ENCODE data around the gene KRTAP10-9.
"Not testable (repeated sequence)": the region's sequence is repeated elsewhere in the genome, so short reads cannot be mapped to it uniquely, and the experiment has no call there.

KRTAP10-9 gene

GRCh38 chr21:44595524-44595923 is 31.4 kb upstream of the KRTAP10-9 start:
- DNase-seq (ENCODE audit: low spot score): no peak

GRCh38 chr21:44596068-44596725 is 30.7 kb upstream of the KRTAP10-9 start:
- no peak for DNase-seq (ENCODE audit: low spot score)

GRCh38 chr21:44598061-44598460 is 28.8 kb upstream of the KRTAP10-9 start:
- DNase-seq (ENCODE audit: low spot score): no peak

GRCh38 chr21:44599264-44600029 is 27.4 kb upstream of the KRTAP10-9 start:
- DNase-seq (ENCODE audit: low spot score): no peak

GRCh38 chr21:44600118-44600978 is 26.5 kb upstream of the KRTAP10-9 start, which contains the start of gene KRTAP10-7:
KRTAP10-7 (plus strand) TSS chr21:44600597; CDS start chr21:44600622, 25 bp downstream.
- DNase-seq (ENCODE audit: low spot score): not testable (repeated sequence)

GRCh38 chr21:44601091-44601490 is 25.8 kb upstream of the KRTAP10-9 start:
- DNase-seq (ENCODE audit: low spot score): not testable (repeated sequence)

GRCh38 chr21:44601596-44602462 is 25.1 kb upstream of the KRTAP10-9 start:
- DNase-seq (ENCODE audit: low spot score): no peak

GRCh38 chr21:44602463-44602850 is 24.4 kb upstream of the KRTAP10-9 start:
- DNase-seq (ENCODE audit: low spot score): no peak

- DNase-seq (ENCODE audit: low spot score): no peak
Measured at GRCh38 chr21:44603109-44603875, 23.6 kb upstream of the KRTAP10-9 start.

GRCh38 chr21:44603911-44604310 is 23.0 kb upstream of the KRTAP10-9 start:
- no peak for DNase-seq (ENCODE audit: low spot score)

GRCh38 chr21:44606495-44606894 is 20.4 kb upstream of the KRTAP10-9 start:
- DNase-seq (ENCODE audit: low spot score): no peak

- no peak for DNase-seq (ENCODE audit: low spot score)
Measured at GRCh38 chr21:44609193-44609592, 17.7 kb upstream of the KRTAP10-9 start.

- DNase-seq (ENCODE audit: low spot score): not testable (repeated sequence)
Measured at GRCh38 chr21:44610157-44610843, 16.6 kb upstream of the KRTAP10-9 start.

GRCh38 chr21:44611551-44611950 is 15.3 kb upstream of the KRTAP10-9 start:
- no peak for DNase-seq (ENCODE audit: low spot score)

GRCh38 chr21:44612029-44612486 is 14.8 kb upstream of the KRTAP10-9 start, which contains the start of gene KRTAP10-8:
KRTAP10-8 (plus strand) TSS chr21:44612079; CDS start chr21:44612101, 22 bp downstream.
- DNase-seq (ENCODE audit: low spot score): no peak

GRCh38 chr21:44612669-44613229 is 14.1 kb upstream of the KRTAP10-9 start:
- DNase-seq (ENCODE audit: low spot score): no peak

- no peak for DNase-seq (ENCODE audit: low spot score)
Measured at GRCh38 chr21:44613386-44614155, 13.3 kb upstream of the KRTAP10-9 start.

- no peak for DNase-seq (ENCODE audit: low spot score)
Measured at GRCh38 chr21:44614161-44614631, 12.7 kb upstream of the KRTAP10-9 start.

All from kidney capillary endothelial cell (primary cell).